Lower leg skin (tissue), 4 donors: Measurements from ENCODE around the gene TSBP1. TPM values are rescaled to one million over a fixed set of nuclear protein-coding genes. Genes with fewer than 3 reads are reported as not detected.

Experiments used
- DNase-seq, 2 donors: peaks; one replicate each; pipeline ENCODE4 v3.0.0-alpha.2; 2019; ENCODE audit warnings: low spot score in 2 of 2
- H3K4me3 ChIP-seq: fragments of 200-600 bp; sonication (generic); 2 replicates; pipeline ENCODE4 v1.5.1; 2017; ENCODE audit warnings: mild to moderate bottlenecking, low read depth; ENCODE audit not compliant: poor library complexity, severe bottlenecking
- POLR2A ChIP-seq, 2 donors: fragments of 450-650 bp; IDR thresholded peaks; one replicate each; pipeline ENCODE4 v1.6.1; 2016 to 2017; ENCODE audit warnings: antibody characterized with exemption in 2 of 2, mild to moderate bottlenecking in 1 of 2, moderate library complexity in 1 of 2
- WGBS, 2 donors: methylation state at CpG; one replicate each; pipeline ENCODE4 v1.1.5; 2018; 5-methylcytosine and 5-hydroxymethylcytosine counted together
- intact Hi-C: fragments of 100-400 bp; cut with DNase I; formaldehyde crosslinking; loops from one replicate; pipeline ENCODE4 v1.15.0; 2023; ENCODE audit warnings: low total_unique reads
- total RNA-seq, 4 donors: library from RNA; depleted of rRNA; stranded (reverse); fragments of >200 nt; gene quantifications; one replicate each; pipeline ENCODE4 v1.1.0, GENCODE V29; 2016
- TF ChIP-seq, protein P1 (sequence below), 3 donors: fragments of 450-650 bp; IDR thresholded peaks; one replicate each; pipeline ENCODE4 v1.5.1; 2016; ENCODE audit warnings: antibody characterized with exemption in 3 of 3, mild to moderate bottlenecking in 3 of 3, moderate library complexity in 2 of 3

TSBP1 gene
- total RNA-seq, 4 donors from 2014 or later, result not detected

- H3K4me3 ChIP-seq, result no peak overlapping the region
- 63 to 69% methylated on average over 5 of the region's 5 CpGs for WGBS, 2 donors
- intact Hi-C loops, result loop anchor here (10.0 kb wide), 1 partner anchor 384 kb away; no protein-coding TSS in a partner anchor
- TF ChIP-seq, protein P1, sequence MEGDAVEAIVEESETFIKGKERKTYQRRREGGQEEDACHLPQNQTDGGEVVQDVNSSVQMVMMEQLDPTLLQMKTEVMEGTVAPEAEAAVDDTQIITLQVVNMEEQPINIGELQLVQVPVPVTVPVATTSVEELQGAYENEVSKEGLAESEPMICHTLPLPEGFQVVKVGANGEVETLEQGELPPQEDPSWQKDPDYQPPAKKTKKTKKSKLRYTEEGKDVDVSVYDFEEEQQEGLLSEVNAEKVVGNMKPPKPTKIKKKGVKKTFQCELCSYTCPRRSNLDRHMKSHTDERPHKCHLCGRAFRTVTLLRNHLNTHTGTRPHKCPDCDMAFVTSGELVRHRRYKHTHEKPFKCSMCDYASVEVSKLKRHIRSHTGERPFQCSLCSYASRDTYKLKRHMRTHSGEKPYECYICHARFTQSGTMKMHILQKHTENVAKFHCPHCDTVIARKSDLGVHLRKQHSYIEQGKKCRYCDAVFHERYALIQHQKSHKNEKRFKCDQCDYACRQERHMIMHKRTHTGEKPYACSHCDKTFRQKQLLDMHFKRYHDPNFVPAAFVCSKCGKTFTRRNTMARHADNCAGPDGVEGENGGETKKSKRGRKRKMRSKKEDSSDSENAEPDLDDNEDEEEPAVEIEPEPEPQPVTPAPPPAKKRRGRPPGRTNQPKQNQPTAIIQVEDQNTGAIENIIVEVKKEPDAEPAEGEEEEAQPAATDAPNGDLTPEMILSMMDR (IDR thresholded peaks at IDR 0.05), result no peak
- no peak for DNase-seq
These were observed 39.2 kb upstream of the TSBP1 start for GRCh38 chr6:32410906-32411305.

GRCh38 chr6:32406857-32407256, 35.2 kb upstream of the TSBP1 start, which contains the start of gene BTNL2:
TSS of gene BTNL2 (minus strand) at chr6:32407181. CDS start at chr6:32407123, 58 bp downstream.
- DNase-seq, result no peak
- no peak within 1 kb of the TSS for H3K4me3 ChIP-seq
- TF ChIP-seq, protein P1 (IDR thresholded peaks at IDR 0.05), result no peak
- TF ChIP-seq POLR2A (IDR thresholded peaks at IDR 0.05), result no peak
- WGBS, 2 donors, result 58 to 62% methylated on average over 4 of the region's 4 CpGs
- intact Hi-C loops, result no loop called here

DNA sequence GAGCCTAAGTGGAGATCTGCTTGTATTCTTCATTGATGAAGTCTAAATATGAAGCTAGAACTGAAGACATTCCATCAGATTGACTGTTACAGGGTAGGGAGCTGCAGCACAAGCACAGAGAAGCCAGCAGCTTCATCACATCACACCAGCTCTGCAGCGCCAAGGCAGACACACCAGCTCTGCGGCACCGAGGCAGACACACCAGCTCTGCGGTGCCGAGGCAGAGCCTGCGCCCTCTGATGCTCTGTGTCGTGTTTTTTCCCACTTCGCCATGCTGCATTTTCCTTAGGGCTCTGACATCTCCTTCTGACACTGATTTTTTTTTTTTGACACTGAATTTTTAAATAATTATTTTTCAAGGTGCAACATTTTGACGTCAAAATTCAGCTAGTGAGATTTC, 34.5 kb upstream of the TSBP1 start:
- intact Hi-C loops, result no loop called here
- no peak overlapping the region for H3K4me3 ChIP-seq
- WGBS, 2 donors, result 78 to 83% methylated on average over 9 of the region's 9 CpGs
- TF ChIP-seq, protein P1 (IDR thresholded peaks at IDR 0.05), result no peak
- TF ChIP-seq POLR2A (IDR thresholded peaks at IDR 0.05), result no peak
- DNase-seq, result no peak

GRCh38 chr6:32405656-32406055, 34.0 kb upstream of the TSBP1 start:
- no peak overlapping the region for H3K4me3 ChIP-seq
- 21 to 31% methylated on average over 1 of the region's 1 CpG for WGBS, 2 donors
- TF ChIP-seq, protein P1 (IDR thresholded peaks at IDR 0.05), result no peak
- no peak for TF ChIP-seq POLR2A (IDR thresholded peaks at IDR 0.05)
- no peak for DNase-seq
- intact Hi-C loops, result no loop called here

DNA sequence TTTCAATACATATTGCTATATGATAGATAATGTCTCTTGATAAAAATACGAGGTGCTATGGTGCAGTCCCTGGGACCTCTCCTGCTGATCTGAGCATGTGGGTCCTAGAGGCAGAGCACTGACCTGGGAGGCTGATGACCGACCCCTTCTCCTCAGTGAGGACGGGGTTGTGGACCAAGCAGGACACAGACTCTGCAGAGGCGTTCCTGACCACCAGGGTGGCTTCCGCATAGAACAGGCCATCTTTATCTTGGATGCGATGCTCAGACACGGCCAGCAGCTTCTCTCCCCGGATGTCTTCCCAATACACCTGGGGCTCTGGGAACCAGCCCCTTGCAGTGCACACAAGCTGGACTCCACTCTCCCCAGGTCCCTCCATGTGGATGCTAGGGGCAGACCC, 31.1 kb upstream of the TSBP1 start:
- WGBS, 2 donors, result 69 to 74% methylated on average over 8 of the region's 8 CpGs
- intact Hi-C loops, result no loop called here
- no peak overlapping the region for H3K4me3 ChIP-seq
- TF ChIP-seq, protein P1 (IDR thresholded peaks at IDR 0.05), result no peak
- TF ChIP-seq POLR2A (IDR thresholded peaks at IDR 0.05), result no peak
- no peak for DNase-seq

DNA sequence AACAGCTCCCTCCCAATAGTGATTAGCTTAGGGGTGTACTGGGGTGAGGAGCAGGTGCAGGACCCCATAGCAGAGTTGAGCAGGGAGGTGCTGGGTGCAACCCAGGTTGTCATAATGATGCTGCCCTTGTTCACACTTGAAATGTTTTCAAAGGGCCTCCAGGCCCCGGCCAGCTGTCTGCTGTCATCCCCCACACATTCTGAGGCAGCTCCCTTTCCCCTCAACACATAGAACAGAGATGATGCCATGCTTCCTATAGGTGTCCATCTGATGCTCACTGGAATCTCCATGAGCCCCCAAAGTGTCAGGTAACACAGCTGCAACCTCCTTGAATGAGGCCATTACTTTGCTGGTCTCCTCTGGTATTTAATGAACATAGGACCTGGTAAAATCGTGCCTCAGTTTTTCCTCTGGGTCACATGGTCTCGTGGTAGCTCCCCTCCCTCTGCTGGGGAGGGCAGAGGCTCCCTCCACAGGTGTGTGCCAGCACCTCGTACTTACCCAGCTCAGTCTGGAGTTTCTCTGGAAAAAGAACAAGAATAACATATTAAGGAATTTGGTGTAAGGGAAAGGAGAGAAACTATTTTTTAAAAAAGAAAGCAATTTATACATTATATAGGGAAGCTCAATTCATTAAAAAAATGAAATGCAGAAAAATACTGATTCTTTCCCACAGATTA, 29.7 kb upstream of the TSBP1 start:
- H3K4me3 ChIP-seq, result no peak overlapping the region
- no peak for DNase-seq
- TF ChIP-seq, protein P1 (IDR thresholded peaks at IDR 0.05), result no peak
- TF ChIP-seq POLR2A (IDR thresholded peaks at IDR 0.05), result no peak
- intact Hi-C loops, result no loop called here
- WGBS, 2 donors, result 34 to 38% methylated on average over 4 of the region's 4 CpGs
